Endothelial cell of umbilical vein (primary cell): ENCODE data around the gene SSTR3. TPM values are rescaled to one million over a fixed set of nuclear protein-coding genes. Genes with fewer than 3 reads are reported as not detected.
A peak's percentile ranks its signal among the peaks of the same experiment; 100 is the strongest.

Experiments used
- BruUV-seq: library from RNA; stranded (reverse); fragments of 400-500 nt; replicated peaks from 2 replicates; lab custom pipeline; 2021; lab: Mats Ljungman, UMichigan
- CTCF ChIA-PET: fragments of 300-600, 350-600 bp; sonication (Branson Sonifier 250); formaldehyde crosslinking; loops from one replicate; lab custom pipeline; 2021; ENCODE audit warnings: antibody characterized with exemption, inconsistent platforms; lab: Charles Lee
- POLR2A ChIA-PET: fragments of 300-600, 350-600 bp; sonication (Branson Sonifier 250); formaldehyde crosslinking; loops from one replicate; lab custom pipeline; 2021; ENCODE audit warnings: antibody characterized with exemption, inconsistent platforms; lab: Charles Lee
- DNase-seq: peaks from one replicate; pipeline ENCODE4 v3.0.0-alpha.2; 2011; ENCODE audit warnings: low read depth, low spot score
- FAIRE-seq: peaks from 2 replicates; lab custom pipeline; 2011; peaks lifted over from hg19 to GRCh38; lab: Jason Lieb, UNC
- H2AFZ ChIP-seq: 2 replicates; pipeline ENCODE4 v1.6.0; 2012; ENCODE audit warnings: low read depth, low read length, control low read depth, inconsistent platforms
- H3K27ac ChIP-seq: 2 replicates; pipeline ENCODE4 v1.5.1; 2011; ENCODE audit warnings: low read depth, mild to moderate bottlenecking, control low read depth, low read length, moderate library complexity; ENCODE audit not compliant: insufficient read depth
- H3K27me3 ChIP-seq, 2 experiments: 2 replicates each; pipeline versions ENCODE4 v1.6.0 to v1.6.1; 2011; ENCODE audit warnings: low read length in 2 of 2, mixed read lengths in 1 of 2; ENCODE audit not compliant: control insufficient read depth in 2 of 2, insufficient read depth in 2 of 2
- H3K36me3 ChIP-seq, 2 experiments: 2 replicates in 1 of 2; 3 replicates in 1 of 2; pipeline ENCODE4 v1.5.1; 2011; ENCODE audit warnings: low read length in 2 of 2, mild to moderate bottlenecking in 1 of 2, moderate library complexity in 1 of 2; ENCODE audit not compliant: control insufficient read depth in 2 of 2, insufficient read depth in 2 of 2; ENCODE audit errors: extremely low read depth in 1 of 2
- H3K4me1 ChIP-seq: 3 replicates; pipeline ENCODE4 v1.5.1; 2011; ENCODE audit warnings: mild to moderate bottlenecking, low read length; ENCODE audit not compliant: control insufficient read depth, insufficient read depth; ENCODE audit errors: extremely low read depth
- H3K4me2 ChIP-seq: 2 replicates; pipeline ENCODE4 v1.6.1; 2011; ENCODE audit warnings: low read length, control low read depth, mixed read lengths; ENCODE audit not compliant: insufficient read depth
- H3K4me3 ChIP-seq, 3 experiments: fragments of 200-600 bp in 1 of 3; sonication (generic), shearing (Covaris generic) in 1 of 3; replicated peaks in 1 of 3; 2 replicates each; pipeline ENCODE4 v1.5.1; 2011 to 2016; ENCODE audit warnings: control low read depth in 3 of 3, low read length in 3 of 3, mild to moderate bottlenecking in 2 of 3, inconsistent platforms in 1 of 3, low read depth in 1 of 3, moderate library complexity in 1 of 3; ENCODE audit not compliant: insufficient read depth in 1 of 3
- H3K79me2 ChIP-seq: 2 replicates; pipeline ENCODE4 v1.6.0; 2012; ENCODE audit warnings: low read length, inconsistent platforms; ENCODE audit not compliant: control insufficient read depth, insufficient read depth
- H3K9ac ChIP-seq: replicated peaks from 2 replicates; pipeline ENCODE3; 2011; ENCODE audit warnings: low read length, control low read depth; ENCODE audit not compliant: insufficient read depth; ENCODE audit errors: extremely low read depth
- H3K9me1 ChIP-seq: replicated peaks from 3 replicates; pipeline ENCODE4 v1.6.0; 2011; ENCODE audit warnings: mild to moderate bottlenecking, low read length; ENCODE audit not compliant: control insufficient read depth, insufficient read depth; ENCODE audit errors: extremely low read depth
- H3K9me3 ChIP-seq: replicated peaks from 2 replicates; pipeline ENCODE4 v1.5.1; 2012; ENCODE audit warnings: low read length, inconsistent platforms; ENCODE audit not compliant: control insufficient read depth, insufficient read depth
- H4K20me1 ChIP-seq: replicated peaks from 2 replicates; pipeline ENCODE3; 2011; ENCODE audit warnings: mild to moderate bottlenecking, low read length; ENCODE audit not compliant: control insufficient read depth, insufficient read depth; ENCODE audit errors: extremely low read depth
- EZH2 ChIP-seq: IDR thresholded peaks from 2 replicates; pipeline ENCODE4 v1.6.1; 2012; ENCODE audit warnings: borderline replicate concordance, low read depth, mild to moderate bottlenecking, moderate library complexity, low read length, inconsistent platforms; ENCODE audit not compliant: severe bottlenecking
- FOS ChIP-seq: IDR thresholded peaks from 2 replicates; pipeline ENCODE4 v1.6.1; 2011; ENCODE audit warnings: mild to moderate bottlenecking, low read length, moderate library complexity, borderline replicate concordance; ENCODE audit not compliant: insufficient read depth
- GATA2 ChIP-seq: IDR thresholded peaks from 2 replicates; pipeline ENCODE4 v1.7.0; 2011; ENCODE audit warnings: low read depth, mild to moderate bottlenecking, moderate library complexity, mixed read lengths, low read length; ENCODE audit not compliant: insufficient read length, insufficient read depth
- JUN ChIP-seq: IDR thresholded peaks from 2 replicates; pipeline ENCODE4 v1.6.1; 2011; ENCODE audit warnings: borderline replicate concordance, low read depth; ENCODE audit not compliant: insufficient read length, insufficient read depth
- MYC ChIP-seq: IDR thresholded peaks from one replicate; pipeline ENCODE4 v1.6.1; 2011; ENCODE audit warnings: mild to moderate bottlenecking, low read depth, low read length
- POLR2A ChIP-seq: IDR thresholded peaks from 2 replicates; pipeline ENCODE4 v1.6.1; 2012; ENCODE audit warnings: low read depth, mild to moderate bottlenecking, control low read depth, low read length
- POLR2AphosphoS5 ChIP-seq: IDR thresholded peaks from 2 replicates; pipeline ENCODE4 v1.6.1; 2012; ENCODE audit warnings: low read depth, mild to moderate bottlenecking, control low read depth, low read length, moderate library complexity; ENCODE audit not compliant: insufficient read depth
- dilution Hi-C: fragments of 300-500 bp; cut with MboI; formaldehyde crosslinking; loops from one replicate; pipeline ENCODE4 v1.15.0; 2019; ENCODE audit warnings: low sequenced_read_pairs; ENCODE audit not compliant: extremely low pct_ligation_motif_present
- intact Hi-C: fragments of 100-400 bp; cut with micrococcal nuclease; formaldehyde crosslinking; loops from one replicate; pipeline ENCODE4 v1.10.0; 2022
- polyA plus RNA-seq, 4 experiments: library from polyadenylated mRNA; depleted of rRNA in 3 of 4; stranded (reverse) in 3 of 4; unstranded in 1 of 4; fragments of >200 nt; gene quantifications; 2 replicates each; pipeline versions ENCODE4 v1.2.1 to v1.2.3, GENCODE V29; 2011 to 2012; ENCODE audit warnings: missing spikeins in 1 of 4
- total RNA-seq: library from RNA; stranded (reverse); gene quantifications from 2 replicates; pipeline ENCODE4 v1.2.3, GENCODE V29; 2021
- TF ChIP-seq, protein P1 (sequence below), 2 donors: IDR thresholded peaks; 1 replicate in 1 of 2; 2 replicates in 1 of 2; pipeline ENCODE4 v1.5.1; 2011; ENCODE audit warnings: low read length in 2 of 2, mild to moderate bottlenecking in 2 of 2, moderate library complexity in 2 of 2, control low read depth in 1 of 2, inconsistent platforms in 1 of 2, low read depth in 1 of 2; ENCODE audit not compliant: insufficient read depth in 1 of 2; ENCODE audit errors: extremely low read depth in 1 of 2
- TF ChIP-seq, protein P2 (sequence below): IDR thresholded peaks from 2 replicates; pipeline ENCODE4 v1.6.1; 2011; ENCODE audit not compliant: insufficient read depth, insufficient read length

Gene SSTR3
- total and polyA plus RNA-seq, 2 donors (not counting 3 experiments of a cell fraction or from before 2014, with no cell fraction given): not detected

DNA sequence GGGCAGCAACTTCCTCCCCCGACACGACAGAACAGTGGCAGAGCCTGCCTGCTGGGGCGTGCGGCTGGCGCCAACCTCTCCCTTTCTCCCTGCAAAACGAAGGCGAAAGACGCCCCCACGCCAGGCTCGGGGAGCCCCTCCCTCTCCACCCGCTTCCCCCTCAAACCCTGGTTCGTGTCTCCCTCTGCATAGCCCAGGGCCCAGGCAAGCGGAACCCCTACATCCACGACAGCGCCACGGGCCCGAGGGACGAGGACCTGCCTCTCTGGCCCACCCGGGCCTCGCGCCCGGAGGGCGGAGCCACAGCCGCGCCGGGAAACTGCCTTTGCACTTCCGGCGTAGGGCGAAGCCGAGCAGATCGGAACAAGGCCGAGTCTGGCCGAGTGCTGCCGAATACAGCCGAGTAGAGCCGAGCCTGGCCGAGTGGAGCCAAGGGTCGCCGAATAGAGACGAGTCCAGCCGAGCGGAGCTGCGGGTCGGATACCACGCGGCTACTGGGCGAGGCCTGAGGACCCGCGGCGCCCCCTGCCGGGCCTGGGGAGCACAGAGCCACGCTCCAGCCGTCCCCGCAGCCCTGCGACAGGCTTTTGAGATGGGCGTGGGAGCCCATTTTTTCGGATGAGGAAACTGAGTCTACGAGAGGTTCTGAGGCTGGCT is 13.0 kb downstream of the SSTR3 start:
- Histone ChIP-seq H3K27ac (peak overlapping the region; percentile 71), H3K4me3 (peak overlapping the region; percentile 39 to 56 (median 52)), H3K4me1 (peaks cover 28% of the 10 kb centered on the region), H2AFZ (peak overlapping the region; percentile 87), H4K20me1 (no peaks in the 10 kb centered on the region), H3K9ac (peak overlapping the region; percentile 80), H3K9me3 (no peaks in the 10 kb centered on the region), H3K27me3 (no peaks in the 10 kb centered on the region), H3K79me2 (no peaks in the 10 kb centered on the region), H3K36me3 (no peaks in the 10 kb centered on the region), H3K4me2 (peak overlapping the region; percentile 89), H3K9me1 (no peaks in the 10 kb centered on the region)
- dilution Hi-C loops (no loop called here), intact Hi-C loops (loop anchor here (1.0 to 2.0 kb wide), 5 partner anchors 54 to 256 kb away; no protein-coding TSS in a partner anchor)
- FAIRE-seq (peak; percentile 98), DNase-seq (peak; percentile 99)
- CTCF ChIA-PET: interaction anchor here (0.6 to 5.1 kb wide), 45 partner anchors 10 to 692 kb away, joined by 3 to 54 read pairs (median 5); partner anchors contain the start of genes C1QTNF6, FOXRED2, IFT27 and KCTD17
- no TSS peak for BruUV-seq
- POLR2A ChIA-PET: interaction anchor here (0.6 kb wide), 1 partner anchor 10 kb away, joined by 3 read pairs; no protein-coding TSS in a partner anchor
- TF ChIP-seq, protein P1, sequence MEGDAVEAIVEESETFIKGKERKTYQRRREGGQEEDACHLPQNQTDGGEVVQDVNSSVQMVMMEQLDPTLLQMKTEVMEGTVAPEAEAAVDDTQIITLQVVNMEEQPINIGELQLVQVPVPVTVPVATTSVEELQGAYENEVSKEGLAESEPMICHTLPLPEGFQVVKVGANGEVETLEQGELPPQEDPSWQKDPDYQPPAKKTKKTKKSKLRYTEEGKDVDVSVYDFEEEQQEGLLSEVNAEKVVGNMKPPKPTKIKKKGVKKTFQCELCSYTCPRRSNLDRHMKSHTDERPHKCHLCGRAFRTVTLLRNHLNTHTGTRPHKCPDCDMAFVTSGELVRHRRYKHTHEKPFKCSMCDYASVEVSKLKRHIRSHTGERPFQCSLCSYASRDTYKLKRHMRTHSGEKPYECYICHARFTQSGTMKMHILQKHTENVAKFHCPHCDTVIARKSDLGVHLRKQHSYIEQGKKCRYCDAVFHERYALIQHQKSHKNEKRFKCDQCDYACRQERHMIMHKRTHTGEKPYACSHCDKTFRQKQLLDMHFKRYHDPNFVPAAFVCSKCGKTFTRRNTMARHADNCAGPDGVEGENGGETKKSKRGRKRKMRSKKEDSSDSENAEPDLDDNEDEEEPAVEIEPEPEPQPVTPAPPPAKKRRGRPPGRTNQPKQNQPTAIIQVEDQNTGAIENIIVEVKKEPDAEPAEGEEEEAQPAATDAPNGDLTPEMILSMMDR (IDR thresholded peaks at IDR 0.05; ENCODE audit: extremely low read depth in 1 of 2, insufficient read depth in 1 of 2, low read depth in 1 of 2, low read length in 2 of 2): peak; percentile 99
- TF ChIP-seq POLR2AphosphoS5: peak; percentile 80
- no peak for TF ChIP-seq MYC
- TF ChIP-seq, protein P2, sequence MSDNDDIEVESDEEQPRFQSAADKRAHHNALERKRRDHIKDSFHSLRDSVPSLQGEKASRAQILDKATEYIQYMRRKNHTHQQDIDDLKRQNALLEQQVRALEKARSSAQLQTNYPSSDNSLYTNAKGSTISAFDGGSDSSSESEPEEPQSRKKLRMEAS: peak; percentile 39
- no peak for TF ChIP-seq EZH2
- TF ChIP-seq FOS: no peak
- peak; percentile 95 for TF ChIP-seq POLR2A
- no peak for TF ChIP-seq JUN
- TF ChIP-seq GATA2: no peak
